ENCODE results near the gene TP63.

TP63 gene

DNA sequence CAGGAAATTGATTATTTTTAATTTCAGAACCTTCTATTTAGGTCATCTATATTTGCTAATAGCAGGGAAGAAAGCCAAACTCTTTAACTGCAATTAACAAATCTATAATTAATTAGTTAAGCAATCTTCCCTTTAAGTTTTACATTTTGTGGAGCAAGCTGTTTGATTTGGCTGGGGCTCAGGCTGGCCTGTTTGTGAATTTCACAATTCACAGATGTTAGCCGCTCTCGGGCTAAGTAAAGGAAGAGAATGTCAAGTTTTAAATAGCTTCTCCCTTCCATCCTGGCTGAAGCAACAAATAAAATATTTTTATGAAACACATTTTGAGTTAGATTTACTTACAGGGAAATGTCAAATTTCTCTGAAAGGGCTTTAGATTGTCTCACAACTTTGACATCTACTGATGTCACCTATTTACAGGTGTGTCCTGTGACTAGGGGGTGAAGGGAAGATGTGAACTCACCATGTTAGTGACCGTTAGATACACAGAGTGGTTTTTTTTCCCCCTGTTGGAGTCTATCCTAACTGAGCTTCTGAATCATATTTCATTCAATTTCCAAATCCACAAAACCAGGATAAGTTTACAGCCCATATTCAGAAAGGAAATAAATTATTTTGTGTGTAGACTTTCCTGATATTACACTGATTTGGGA, 1.3 kb upstream of the TP63 start:
- Histone ChIP-seq H3K36me3 (ENCODE audit: control insufficient read depth in 1 of 2, insufficient read depth in 2 of 2, low read depth in 1 of 2, low read length in 2 of 2) (no peaks in the 10 kb centered on the region), H3K4me2 (ENCODE audit: low read length, poor library complexity, severe bottlenecking) (no peak overlapping the region), H3K4ac (ENCODE audit: low read depth in 1 of 2, low read length in 2 of 2) (no peak overlapping the region), H2AFZ (ENCODE audit: low read depth, low read length) (no peak overlapping the region), H4K91ac (ENCODE audit: low read length) (no peak overlapping the region), H2BK5ac (ENCODE audit: low read depth, low read length, poor library complexity, severe bottlenecking) (no peak overlapping the region), H3K23ac (ENCODE audit: low read length in 2 of 2) (no peak overlapping the region), H3K79me1 (replicated peaks; ENCODE audit: low read length, poor library complexity, severe bottlenecking) (no peaks in the 10 kb centered on the region), H2BK120ac (ENCODE audit: low read depth, low read length) (no peak overlapping the region), H3K27ac (ENCODE audit: low read length, poor library complexity, severe bottlenecking) (no peak overlapping the region), H3K4me1 (ENCODE audit: control insufficient read depth, insufficient read depth, low read depth, low read length) (no peaks in the 10 kb centered on the region), H3K9me3 (ENCODE audit: control insufficient read depth, low read length) (no peaks in the 10 kb centered on the region), H3K27me3 (ENCODE audit: control insufficient read depth in 1 of 2, insufficient read depth in 1 of 2, low read length in 2 of 2) (no peaks in the 10 kb centered on the region), H3K18ac (ENCODE audit: low read depth in 1 of 2, low read length in 2 of 2) (no peak overlapping the region), H2BK12ac (ENCODE audit: low read length in 2 of 2) (no peak overlapping the region), H4K8ac (ENCODE audit: low read length) (no peak overlapping the region), H3K14ac (ENCODE audit: low read length in 2 of 2) (no peak overlapping the region), H3K9ac (ENCODE audit: low read length) (peak overlapping the region; percentile 21), H3K4me3 (ENCODE audit: insufficient read depth in 1 of 2, low read depth in 1 of 2, low read length in 2 of 2) (peak overlapping the region in 1 of 2 experiments; percentile 18), H2BK15ac (ENCODE audit: low read depth, poor library complexity, severe bottlenecking) (no peak overlapping the region), H2AK5ac (ENCODE audit: low read length, severe bottlenecking) (no peak overlapping the region)
- no peak for DNase-seq
- no CpG with 5 or more reads among the region's 3 CpGs for WGBS

GRCh38 chr3:189630767-189631372, 319 bp upstream of the TP63 start:
- H3K27me3 ChIP-seq (ENCODE audit: control insufficient read depth in 1 of 2, insufficient read depth in 1 of 2, low read length in 2 of 2) = no peaks in the 10 kb centered on the region
- no peak for DNase-seq
- no peaks in the 10 kb centered on the region for H3K79me1 ChIP-seq (replicated peaks; ENCODE audit: low read length, poor library complexity, severe bottlenecking)
- no peaks in the 10 kb centered on the region for H3K9me3 ChIP-seq (ENCODE audit: control insufficient read depth, low read length)
- H3K4me3 ChIP-seq (ENCODE audit: insufficient read depth in 1 of 2, low read depth in 1 of 2, low read length in 2 of 2) = no peak overlapping the region
- no peak overlapping the region for H2BK120ac ChIP-seq (ENCODE audit: low read depth, low read length)
- no peak overlapping the region for H3K23ac ChIP-seq (ENCODE audit: low read length in 2 of 2)
- no peak overlapping the region for H3K18ac ChIP-seq (ENCODE audit: low read depth in 1 of 2, low read length in 2 of 2)
- no peak overlapping the region for H2BK15ac ChIP-seq (ENCODE audit: low read depth, poor library complexity, severe bottlenecking)
- H3K4me2 ChIP-seq (ENCODE audit: low read length, poor library complexity, severe bottlenecking) = no peak overlapping the region
- no peak overlapping the region for H4K8ac ChIP-seq (ENCODE audit: low read length)
- H2BK5ac ChIP-seq (ENCODE audit: low read depth, low read length, poor library complexity, severe bottlenecking) = no peak overlapping the region
- no peak overlapping the region for H3K14ac ChIP-seq (ENCODE audit: low read length in 2 of 2)
- H2BK12ac ChIP-seq (ENCODE audit: low read length in 2 of 2) = no peak overlapping the region
- H2AFZ ChIP-seq (ENCODE audit: low read depth, low read length) = no peak overlapping the region
- WGBS = 89% methylated on average over 7 of the region's 8 CpGs
- peak overlapping the region; percentile 19 for H3K9ac ChIP-seq (ENCODE audit: low read length)
- no peak overlapping the region for H3K4ac ChIP-seq (ENCODE audit: low read depth in 1 of 2, low read length in 2 of 2)
- no peak overlapping the region for H4K91ac ChIP-seq (ENCODE audit: low read length)
- no peaks in the 10 kb centered on the region for H3K36me3 ChIP-seq (ENCODE audit: control insufficient read depth in 1 of 2, insufficient read depth in 2 of 2, low read depth in 1 of 2, low read length in 2 of 2)
- no peak overlapping the region for H3K27ac ChIP-seq (ENCODE audit: low read length, poor library complexity, severe bottlenecking)
- H3K4me1 ChIP-seq (ENCODE audit: control insufficient read depth, insufficient read depth, low read depth, low read length) = no peaks in the 10 kb centered on the region
- no peak overlapping the region for H2AK5ac ChIP-seq (ENCODE audit: low read length, severe bottlenecking)

DNA sequence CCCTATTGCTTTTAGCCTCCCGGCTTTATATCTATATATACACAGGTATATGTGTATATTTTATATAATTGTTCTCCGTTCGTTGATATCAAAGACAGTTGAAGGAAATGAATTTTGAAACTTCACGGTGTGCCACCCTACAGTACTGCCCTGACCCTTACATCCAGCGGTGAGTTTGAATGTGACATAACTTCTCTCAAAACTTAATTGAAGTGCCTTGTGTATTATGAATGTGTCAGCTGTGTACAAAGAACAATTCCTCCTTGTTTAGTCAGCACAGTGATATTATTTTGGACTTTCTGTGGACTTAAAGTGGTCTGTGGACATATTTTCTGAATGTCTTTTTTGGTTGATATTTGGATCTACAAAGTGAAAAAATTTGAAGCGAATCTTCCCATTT, 220 bp downstream of the TP63 start:
- no peak overlapping the region for H4K91ac ChIP-seq (ENCODE audit: low read length)
- no peaks in the 10 kb centered on the region for H3K4me1 ChIP-seq (ENCODE audit: control insufficient read depth, insufficient read depth, low read depth, low read length)
- no peak overlapping the region for H3K23ac ChIP-seq (ENCODE audit: low read length in 2 of 2)
- no peak overlapping the region for H4K8ac ChIP-seq (ENCODE audit: low read length)
- H3K4ac ChIP-seq (ENCODE audit: low read depth in 1 of 2, low read length in 2 of 2) = no peak overlapping the region
- H2AFZ ChIP-seq (ENCODE audit: low read depth, low read length) = no peak overlapping the region
- H3K18ac ChIP-seq (ENCODE audit: low read depth in 1 of 2, low read length in 2 of 2) = no peak overlapping the region
- no peak for DNase-seq
- no peak overlapping the region for H2AK5ac ChIP-seq (ENCODE audit: low read length, severe bottlenecking)
- no peaks in the 10 kb centered on the region for H3K36me3 ChIP-seq (ENCODE audit: control insufficient read depth in 1 of 2, insufficient read depth in 2 of 2, low read depth in 1 of 2, low read length in 2 of 2)
- H3K4me2 ChIP-seq (ENCODE audit: low read length, poor library complexity, severe bottlenecking) = no peak overlapping the region
- H2BK5ac ChIP-seq (ENCODE audit: low read depth, low read length, poor library complexity, severe bottlenecking) = no peak overlapping the region
- WGBS = 96% methylated on average over 3 of the region's 6 CpGs
- H3K27me3 ChIP-seq (ENCODE audit: control insufficient read depth in 1 of 2, insufficient read depth in 1 of 2, low read length in 2 of 2) = no peaks in the 10 kb centered on the region
- H3K4me3 ChIP-seq (ENCODE audit: insufficient read depth in 1 of 2, low read depth in 1 of 2, low read length in 2 of 2) = no peak overlapping the region
- H2BK15ac ChIP-seq (ENCODE audit: low read depth, poor library complexity, severe bottlenecking) = no peak overlapping the region
- no peak overlapping the region for H3K27ac ChIP-seq (ENCODE audit: low read length, poor library complexity, severe bottlenecking)
- H2BK120ac ChIP-seq (ENCODE audit: low read depth, low read length) = no peak overlapping the region
- no peaks in the 10 kb centered on the region for H3K9me3 ChIP-seq (ENCODE audit: control insufficient read depth, low read length)
- no peak overlapping the region for H3K14ac ChIP-seq (ENCODE audit: low read length in 2 of 2)
- H2BK12ac ChIP-seq (ENCODE audit: low read length in 2 of 2) = no peak overlapping the region
- H3K79me1 ChIP-seq (replicated peaks; ENCODE audit: low read length, poor library complexity, severe bottlenecking) = no peaks in the 10 kb centered on the region
- no peak overlapping the region for H3K9ac ChIP-seq (ENCODE audit: low read length)

DNA sequence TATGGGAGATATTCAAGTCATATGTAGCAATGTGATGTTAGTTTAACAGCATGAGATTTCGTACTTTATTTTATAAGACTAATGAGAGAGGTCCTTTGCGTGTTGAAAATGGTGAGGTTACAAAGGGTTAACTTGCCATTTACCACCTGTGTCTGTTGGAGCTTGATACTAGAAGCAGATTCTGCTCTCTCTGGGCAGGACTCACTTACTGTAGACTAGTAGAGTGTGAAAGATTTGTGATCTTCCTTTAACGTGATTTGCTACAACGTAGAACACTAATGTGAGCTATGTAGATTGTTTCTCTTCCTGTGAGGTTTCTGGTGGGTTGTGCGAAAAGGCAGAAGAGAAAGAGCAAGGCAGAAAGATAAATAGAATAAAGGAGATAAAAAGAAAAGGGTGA, 1.1 kb downstream of the TP63 start:
- H3K27me3 ChIP-seq (ENCODE audit: control insufficient read depth in 1 of 2, insufficient read depth in 1 of 2, low read length in 2 of 2) = no peaks in the 10 kb centered on the region
- H3K36me3 ChIP-seq (ENCODE audit: control insufficient read depth in 1 of 2, insufficient read depth in 2 of 2, low read depth in 1 of 2, low read length in 2 of 2) = no peaks in the 10 kb centered on the region
- no peaks in the 10 kb centered on the region for H3K9me3 ChIP-seq (ENCODE audit: control insufficient read depth, low read length)
- no peak overlapping the region for H3K9ac ChIP-seq (ENCODE audit: low read length)
- no peak overlapping the region for H3K4me2 ChIP-seq (ENCODE audit: low read length, poor library complexity, severe bottlenecking)
- no peak overlapping the region for H3K23ac ChIP-seq (ENCODE audit: low read length in 2 of 2)
- no peak for DNase-seq
- H4K8ac ChIP-seq (ENCODE audit: low read length) = no peak overlapping the region
- no peak overlapping the region for H3K4ac ChIP-seq (ENCODE audit: low read depth in 1 of 2, low read length in 2 of 2)
- no peak overlapping the region for H3K14ac ChIP-seq (ENCODE audit: low read length in 2 of 2)
- no peak overlapping the region for H3K4me3 ChIP-seq (ENCODE audit: insufficient read depth in 1 of 2, low read depth in 1 of 2, low read length in 2 of 2)
- no peaks in the 10 kb centered on the region for H3K4me1 ChIP-seq (ENCODE audit: control insufficient read depth, insufficient read depth, low read depth, low read length)
- 62% methylated on average over 5 of the region's 5 CpGs for WGBS
- no peak overlapping the region for H2BK5ac ChIP-seq (ENCODE audit: low read depth, low read length, poor library complexity, severe bottlenecking)
- no peak overlapping the region for H2BK15ac ChIP-seq (ENCODE audit: low read depth, poor library complexity, severe bottlenecking)
- H2BK120ac ChIP-seq (ENCODE audit: low read depth, low read length) = no peak overlapping the region
- H2AFZ ChIP-seq (ENCODE audit: low read depth, low read length) = no peak overlapping the region
- no peak overlapping the region for H2AK5ac ChIP-seq (ENCODE audit: low read length, severe bottlenecking)
- no peaks in the 10 kb centered on the region for H3K79me1 ChIP-seq (replicated peaks; ENCODE audit: low read length, poor library complexity, severe bottlenecking)
- H2BK12ac ChIP-seq (ENCODE audit: low read length in 2 of 2) = no peak overlapping the region
- no peak overlapping the region for H4K91ac ChIP-seq (ENCODE audit: low read length)
- no peak overlapping the region for H3K27ac ChIP-seq (ENCODE audit: low read length, poor library complexity, severe bottlenecking)
- H3K18ac ChIP-seq (ENCODE audit: low read depth in 1 of 2, low read length in 2 of 2) = no peak overlapping the region
